Activated naive CD8-positive, alpha-beta T cell treated with anti-CD3 and anti-CD28 coated beads, Interleukin-2, amount 10 ng/mL, durations not matched to agents 7 days and 5 days (primary cell): ENCODE results near the gene TIFAB. TPM values are rescaled to one million over a fixed set of nuclear protein-coding genes. Genes with fewer than 3 reads are reported as not detected.

Experiments
- ATAC-seq: fragments of 150-1000 bp; cut with Tn5 transposase; one replicate; pipeline ENCODE4 v1.10.0; 2021; ENCODE audit warnings: low read depth, moderate library complexity
- POLR2A ChIA-PET: fragments of 350-600 bp; sonication (Branson Sonifier 250); formaldehyde crosslinking; loops from one replicate; lab custom pipeline; 2021; ENCODE audit warnings: antibody characterized with exemption; lab: Charles Lee
- DNase-seq: peaks from one replicate; pipeline ENCODE4 v3.0.0; 2021
- H3K27ac Mint-ChIP-seq: one replicate; pipeline ENCODE4 v1.8.0; 2022; ENCODE audit warnings: mild to moderate bottlenecking, mixed read lengths
- H3K27me3 Mint-ChIP-seq: one replicate; pipeline ENCODE4 v1.8.0; 2022; ENCODE audit warnings: mild to moderate bottlenecking, moderate library complexity, mixed read lengths
- H3K36me3 Mint-ChIP-seq: one replicate; pipeline ENCODE4 v1.8.0; 2021; ENCODE audit warnings: mild to moderate bottlenecking, mixed read lengths
- H3K4me1 Mint-ChIP-seq: one replicate; pipeline ENCODE4 v1.8.0; 2021; ENCODE audit warnings: mixed read lengths
- H3K4me3 Mint-ChIP-seq: one replicate; pipeline ENCODE4 v1.8.0; 2022; ENCODE audit warnings: mild to moderate bottlenecking, moderate library complexity, mixed read lengths
- H3K9me3 Mint-ChIP-seq: one replicate; pipeline ENCODE4 v1.8.0; 2021; ENCODE audit warnings: mixed read lengths
- total RNA-seq, 2 experiments: library from RNA; stranded (reverse); gene quantifications; one replicate each; pipeline ENCODE4 v1.2.3, GENCODE V29; 2021

The TIFAB gene
- total RNA-seq, 2 experiments from 2014 or later: not detected

GRCh38 chr5:135429301-135430134 is 22.6 kb downstream of the TIFAB start:
- Mint-ChIP-seq H3K27ac (no peak overlapping the region), H3K36me3 (no peaks in the 10 kb centered on the region), H3K4me3 (no peak overlapping the region), H3K9me3 (no peaks in the 10 kb centered on the region), H3K27me3 (peaks cover 17% of the 10 kb centered on the region), H3K4me1 (peaks cover 16% of the 10 kb centered on the region)
- DNase-seq (no peak), ATAC-seq (no peak)
- POLR2A ChIA-PET: no interaction called here

- no peaks in the 10 kb centered on the region for H3K36me3 Mint-ChIP-seq
Observed at GRCh38 chr5:135428586-135428985, 23.6 kb downstream of the TIFAB start.

GRCh38 chr5:135426102-135427082 is 25.8 kb downstream of the TIFAB start:
- ATAC-seq: peak; percentile 96
- H3K9me3 Mint-ChIP-seq: no peaks in the 10 kb centered on the region
- no peaks in the 10 kb centered on the region for H3K36me3 Mint-ChIP-seq
- POLR2A ChIA-PET: interaction anchor here (1.0 to 3.4 kb wide), 2 partner anchors 28 to 101 kb away, joined by 5 to 17 read pairs; partner anchors contain the start of gene MACROH2A1
- peak overlapping the region; percentile 83 for H3K27ac Mint-ChIP-seq
- H3K27me3 Mint-ChIP-seq: peaks cover 19% of the 10 kb centered on the region
- H3K4me1 Mint-ChIP-seq: peaks cover 16% of the 10 kb centered on the region
- peak overlapping the region; percentile 61 for H3K4me3 Mint-ChIP-seq
- DNase-seq: no peak

More at GRCh38 chr5:135428586-135428985, 23.6 kb downstream of the TIFAB start:
- H3K9me3 Mint-ChIP-seq: no peaks in the 10 kb centered on the region
- ATAC-seq: no peak
- no peak overlapping the region for H3K27ac Mint-ChIP-seq
- peaks cover 10% of the 10 kb centered on the region for H3K27me3 Mint-ChIP-seq
- no peak for DNase-seq
- no peak overlapping the region for H3K4me3 Mint-ChIP-seq
- peaks cover 16% of the 10 kb centered on the region for H3K4me1 Mint-ChIP-seq
- POLR2A ChIA-PET: no interaction called here

- Mint-ChIP-seq H3K27me3 (peaks cover 26% of the 10 kb centered on the region), H3K4me1 (peaks cover 16% of the 10 kb centered on the region), H3K4me3 (peak overlapping the region; percentile 61), H3K36me3 (no peaks in the 10 kb centered on the region), H3K27ac (peak overlapping the region; percentile 83), H3K9me3 (no peaks in the 10 kb centered on the region)
- POLR2A ChIA-PET: interaction anchor here (1.0 to 3.4 kb wide), 2 partner anchors 27 to 100 kb away, joined by 5 to 17 read pairs; partner anchors contain the start of gene MACROH2A1
- DNase-seq (no peak), ATAC-seq (peak; percentile 65)
Observed at GRCh38 chr5:135425641-135426040, 26.5 kb downstream of the TIFAB start.

GRCh38 chr5:135423846-135424168 is 28.3 kb downstream of the TIFAB start:
- Mint-ChIP-seq H3K36me3 (no peaks in the 10 kb centered on the region), H3K4me1 (peaks cover 16% of the 10 kb centered on the region), H3K27ac (no peak overlapping the region), H3K4me3 (no peak overlapping the region), H3K27me3 (peaks cover 45% of the 10 kb centered on the region), H3K9me3 (no peaks in the 10 kb centered on the region)
- ATAC-seq (no peak), DNase-seq (no peak)
- POLR2A ChIA-PET: interaction anchor here (3.4 kb wide), 1 partner anchor 25 kb away, joined by 17 read pairs; the partner anchor contains the start of gene MACROH2A1

GRCh38 chr5:135423146-135423845 is 28.9 kb downstream of the TIFAB start:
- H3K27me3 Mint-ChIP-seq: peaks cover 49% of the 10 kb centered on the region
- POLR2A ChIA-PET: interaction anchor here (3.4 kb wide), 1 partner anchor 25 kb away, joined by 17 read pairs; the partner anchor contains the start of gene MACROH2A1
- H3K27ac Mint-ChIP-seq: no peak overlapping the region
- H3K36me3 Mint-ChIP-seq: no peaks in the 10 kb centered on the region
- H3K9me3 Mint-ChIP-seq: no peaks in the 10 kb centered on the region
- ATAC-seq (no peak), DNase-seq (no peak)
- H3K4me3 Mint-ChIP-seq: no peak overlapping the region
- peaks cover 16% of the 10 kb centered on the region for H3K4me1 Mint-ChIP-seq

GRCh38 chr5:135422419-135422818 is 29.7 kb downstream of the TIFAB start:
- H3K9me3 Mint-ChIP-seq: no peaks in the 10 kb centered on the region
- H3K4me1 Mint-ChIP-seq: peaks cover 16% of the 10 kb centered on the region
- H3K36me3 Mint-ChIP-seq: no peaks in the 10 kb centered on the region
- H3K27me3 Mint-ChIP-seq: peaks cover 55% of the 10 kb centered on the region
- POLR2A ChIA-PET: no interaction called here
- ATAC-seq (no peak), DNase-seq (no peak)
- H3K4me3 Mint-ChIP-seq: no peak overlapping the region
- no peak overlapping the region for H3K27ac Mint-ChIP-seq

GRCh38 chr5:135417083-135417482 is 35.1 kb downstream of the TIFAB start:
- no peaks in the 10 kb centered on the region for H3K4me1 Mint-ChIP-seq
- H3K4me3 Mint-ChIP-seq: no peak overlapping the region
- H3K9me3 Mint-ChIP-seq: peaks cover 4% of the 10 kb centered on the region
- no peak overlapping the region for H3K27ac Mint-ChIP-seq
- DNase-seq (no peak), ATAC-seq (no peak)
- H3K36me3 Mint-ChIP-seq: no peaks in the 10 kb centered on the region
- POLR2A ChIA-PET: no interaction called here
- peaks cover 77% of the 10 kb centered on the region for H3K27me3 Mint-ChIP-seq

GRCh38 chr5:135405082-135405481 is 47.1 kb downstream of the TIFAB start:
- H3K4me1 Mint-ChIP-seq: peaks cover 4% of the 10 kb centered on the region
- no peak overlapping the region for H3K27ac Mint-ChIP-seq
- H3K27me3 Mint-ChIP-seq: peaks cover 47% of the 10 kb centered on the region
- POLR2A ChIA-PET: interaction anchor here (0.6 kb wide), 1 partner anchor 506 kb away, joined by 3 read pairs; no protein-coding TSS in a partner anchor
- no peaks in the 10 kb centered on the region for H3K36me3 Mint-ChIP-seq
- ATAC-seq: no peak
- H3K9me3 Mint-ChIP-seq: no peaks in the 10 kb centered on the region
- no peak for DNase-seq
- no peak overlapping the region for H3K4me3 Mint-ChIP-seq

GRCh38 chr5:135402031-135402430 is 50.1 kb downstream of the TIFAB start:
- peaks cover 7% of the 10 kb centered on the region for H3K36me3 Mint-ChIP-seq
- H3K27me3 Mint-ChIP-seq: peaks cover 34% of the 10 kb centered on the region
- H3K4me3 Mint-ChIP-seq: no peak overlapping the region
- POLR2A ChIA-PET: no interaction called here
- H3K4me1 Mint-ChIP-seq: peaks cover 18% of the 10 kb centered on the region
- no peak overlapping the region for H3K27ac Mint-ChIP-seq
- DNase-seq (no peak), ATAC-seq (no peak)
- no peaks in the 10 kb centered on the region for H3K9me3 Mint-ChIP-seq

GRCh38 chr5:135400866-135401265 is 51.3 kb downstream of the TIFAB start:
- ATAC-seq (no peak), DNase-seq (no peak)
- Mint-ChIP-seq H3K27ac (no peak overlapping the region), H3K27me3 (peaks cover 27% of the 10 kb centered on the region), H3K4me1 (peaks cover 21% of the 10 kb centered on the region), H3K4me3 (no peak overlapping the region), H3K9me3 (no peaks in the 10 kb centered on the region), H3K36me3 (peaks cover 8% of the 10 kb centered on the region)
- POLR2A ChIA-PET: no interaction called here

GRCh38 chr5:135399794-135400542 is 52.2 kb downstream of the TIFAB start:
- Mint-ChIP-seq H3K27ac (peak overlapping the region; percentile 91), H3K4me1 (peaks cover 30% of the 10 kb centered on the region), H3K36me3 (peaks cover 8% of the 10 kb centered on the region), H3K27me3 (peaks cover 18% of the 10 kb centered on the region), H3K4me3 (peak overlapping the region; percentile 89), H3K9me3 (no peaks in the 10 kb centered on the region)
- DNase-seq: no peak
- POLR2A ChIA-PET: interaction anchor here (0.7 to 2.1 kb wide), 4 partner anchors 16 to 27 kb away, joined by 3 to 17 read pairs (median 6); no protein-coding TSS in a partner anchor
- no peak for ATAC-seq
